GM18502 (cell line): ENCODE results near the gene CCDC142.
"Not testable (repeated sequence)": the region's sequence is repeated elsewhere in the genome, so short reads cannot be mapped to it uniquely, and the experiment has no call there.

Source experiments
- ATAC-seq: cut with Tn5 transposase; IDR thresholded peaks from one replicate; pipeline ENCODE4 v1.9.1; 2021; ENCODE audit warnings: mild to moderate bottlenecking; ENCODE audit not compliant: unreplicated experiment, poor library complexity

Gene CCDC142

DNA sequence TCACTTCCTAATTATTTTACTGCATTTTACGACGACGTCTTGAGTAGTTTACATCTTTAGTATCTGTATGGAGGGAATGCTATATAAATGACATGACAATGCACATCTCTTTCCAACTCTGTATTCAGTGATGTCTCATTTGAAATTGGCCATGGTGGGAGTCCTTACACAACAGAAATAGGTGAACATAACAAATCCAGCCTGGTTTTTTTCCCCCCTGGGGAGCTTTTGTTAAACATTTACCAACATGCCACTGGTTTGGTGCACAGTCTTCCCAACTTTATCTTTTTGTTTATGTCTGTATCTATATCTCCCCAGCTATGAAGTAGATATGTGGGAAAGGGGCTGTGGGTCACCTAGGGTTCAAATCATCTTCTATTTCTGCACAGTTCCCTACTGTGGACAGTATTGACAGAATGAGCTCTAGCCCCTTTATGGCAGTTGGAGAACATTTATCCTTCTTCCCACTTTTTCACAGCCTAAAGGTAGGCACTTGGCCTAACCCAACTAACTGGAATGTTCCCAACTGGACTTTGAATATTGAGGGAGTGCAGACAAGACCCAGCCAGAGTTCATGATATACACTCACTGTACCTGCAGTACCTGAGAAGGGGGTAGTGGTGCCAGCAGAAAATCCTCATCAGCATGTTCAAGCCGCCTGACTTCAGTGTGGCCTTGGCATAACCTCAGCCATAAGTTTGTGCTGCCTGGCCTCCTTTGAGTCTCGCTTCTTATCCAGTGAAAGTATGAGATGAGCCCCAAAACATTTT, 35.4 kb downstream of the CCDC142 start:
- ATAC-seq, result no peak

DNA sequence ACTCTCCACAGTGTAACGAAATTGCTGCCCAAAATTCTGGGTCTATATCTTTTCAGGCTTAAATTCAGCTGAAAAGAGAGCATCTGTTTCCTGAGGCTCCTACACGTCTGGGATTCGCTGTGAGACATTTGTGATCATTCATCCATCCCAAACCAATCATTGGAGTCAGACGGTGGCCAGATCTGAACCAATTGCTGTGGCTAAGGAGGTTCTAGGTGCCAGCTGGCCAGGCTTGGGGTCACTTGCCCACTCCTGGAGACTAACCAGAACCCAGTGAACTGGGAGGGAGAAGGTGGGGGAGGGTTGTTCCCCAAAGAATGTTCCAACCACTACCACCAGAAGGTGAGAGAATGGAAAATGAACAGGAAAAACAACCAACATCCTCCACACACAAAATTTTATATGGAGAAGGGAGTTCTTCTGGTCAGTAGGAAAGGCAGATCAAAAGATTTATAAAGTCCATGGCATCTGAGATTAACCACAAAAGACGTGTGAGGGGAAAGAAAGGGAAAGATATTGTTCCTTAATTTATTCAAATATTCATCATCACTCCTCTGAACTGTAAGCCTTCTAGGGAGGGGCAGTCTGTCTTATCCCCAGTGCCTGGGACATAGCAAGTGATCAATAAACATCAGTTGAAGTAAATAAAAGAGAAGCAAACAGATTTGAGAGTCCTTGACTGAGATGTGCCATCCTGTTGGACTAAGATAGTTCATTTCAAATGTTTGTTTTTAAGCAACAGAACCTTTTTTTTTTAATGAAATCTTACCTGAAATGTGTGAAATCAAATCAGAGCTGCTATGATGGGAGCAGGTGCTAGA, 38.1 kb downstream of the CCDC142 start:
- no peak for ATAC-seq

DNA sequence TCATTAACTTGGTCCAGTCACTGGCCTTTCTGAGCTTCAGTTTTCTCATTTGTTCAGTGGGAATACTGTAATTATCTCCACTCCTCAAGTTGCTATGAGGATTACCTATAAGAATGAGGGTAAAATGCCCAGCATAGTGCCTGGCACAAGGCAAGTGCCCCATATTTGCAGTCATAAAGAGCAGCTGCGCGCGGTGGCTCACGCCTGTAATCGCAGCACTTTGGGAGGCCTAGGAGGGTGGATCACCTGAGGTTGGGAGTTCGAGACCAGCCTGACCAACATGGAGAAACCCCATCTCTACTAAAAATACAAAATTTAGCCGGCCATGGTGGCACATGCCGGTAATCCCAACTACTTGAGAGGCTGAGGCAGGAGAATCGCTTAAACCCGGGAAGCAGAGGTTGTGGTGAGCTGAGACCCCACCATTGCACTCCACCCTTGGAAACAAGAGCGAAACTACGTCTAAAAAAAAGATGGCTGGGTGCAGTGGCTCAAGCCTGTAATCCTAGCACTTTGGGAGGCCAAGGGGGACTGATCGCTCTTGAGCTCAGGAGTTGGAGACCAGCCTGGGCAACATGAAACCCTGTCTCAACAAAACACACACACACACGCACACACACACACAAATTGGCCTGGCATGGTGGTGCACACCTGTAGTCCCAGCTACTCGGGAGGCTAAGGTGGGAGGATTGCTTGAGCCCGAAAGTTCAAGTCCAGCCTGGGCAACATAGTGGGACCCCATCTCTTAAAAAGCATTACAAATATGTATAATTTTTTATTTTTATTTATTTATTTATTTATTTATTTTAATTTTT, 40.1 kb downstream of the CCDC142 start:
- not testable (repeated sequence) for ATAC-seq

DNA sequence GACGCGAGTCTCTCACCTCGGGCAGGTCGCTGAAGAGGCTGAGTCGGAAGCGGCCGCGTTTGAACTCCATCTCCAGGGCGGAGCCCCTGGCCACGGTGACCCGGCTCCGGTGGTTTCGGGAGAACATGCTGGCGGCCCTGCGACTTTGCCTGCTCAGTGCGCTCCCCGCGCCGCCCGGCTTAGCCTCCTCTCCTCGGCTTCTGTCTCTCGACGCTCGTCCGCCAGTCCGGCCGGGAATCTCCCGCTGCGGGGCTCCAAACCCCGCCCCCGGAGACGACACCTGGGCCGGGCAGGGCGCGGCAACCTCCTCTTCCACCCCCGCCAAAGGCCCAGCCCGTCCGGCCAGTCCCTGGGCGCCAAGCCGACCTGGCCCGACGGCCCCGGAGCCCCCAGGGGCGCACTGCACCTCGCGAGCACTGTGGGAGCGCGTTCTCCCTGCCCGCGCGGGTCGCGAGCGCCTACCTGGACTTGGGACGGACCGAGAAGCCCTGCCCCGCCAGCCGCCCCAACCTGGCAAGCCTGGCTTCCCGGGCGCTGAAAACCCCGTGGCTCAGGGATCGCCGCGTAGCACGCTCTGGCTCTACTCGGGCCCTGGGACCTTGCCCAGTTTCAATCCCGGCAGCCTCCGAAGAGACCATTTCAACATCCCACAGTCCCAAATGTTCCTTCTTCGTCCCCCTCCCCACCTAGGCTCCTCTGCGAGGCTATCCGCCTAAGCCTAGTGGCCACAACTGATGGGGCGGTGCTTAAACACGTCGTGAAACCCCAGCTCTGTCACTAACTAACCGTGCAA, 40.9 kb downstream of the CCDC142 start, which contains the start of gene RTKN:
Gene RTKN (minus strand): TSS at position 248 of the 793 bp plus-strand sequence. CDS start 121 bp downstream, at position 127.
- ATAC-seq, result no peak

DNA sequence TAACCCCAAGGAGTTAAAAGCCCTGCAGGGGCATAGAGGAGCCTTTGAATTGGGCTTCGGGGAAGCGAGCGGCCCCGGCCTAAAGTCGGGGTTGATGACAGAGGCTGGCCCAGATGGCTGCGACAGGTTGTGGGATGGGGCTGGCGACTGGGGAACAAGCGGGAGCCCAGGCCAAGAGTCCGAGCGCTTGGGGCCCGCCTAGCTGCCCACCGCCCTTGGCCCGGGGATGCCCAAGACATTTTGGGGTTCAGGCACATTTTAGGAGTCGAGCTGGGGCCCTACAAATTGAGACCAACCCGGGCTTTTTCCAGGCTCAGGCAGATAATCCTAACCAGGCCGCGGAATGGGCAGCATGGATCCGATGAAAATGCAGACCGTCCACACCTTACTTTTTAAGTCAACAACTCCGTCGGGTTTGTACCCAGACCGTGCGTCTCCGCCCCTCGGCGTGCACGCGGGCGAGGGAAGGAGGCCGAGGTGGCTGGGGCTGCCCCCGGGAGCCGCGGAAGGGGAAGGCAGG, 41.6 kb downstream of the CCDC142 start:
- ATAC-seq, result no peak

DNA sequence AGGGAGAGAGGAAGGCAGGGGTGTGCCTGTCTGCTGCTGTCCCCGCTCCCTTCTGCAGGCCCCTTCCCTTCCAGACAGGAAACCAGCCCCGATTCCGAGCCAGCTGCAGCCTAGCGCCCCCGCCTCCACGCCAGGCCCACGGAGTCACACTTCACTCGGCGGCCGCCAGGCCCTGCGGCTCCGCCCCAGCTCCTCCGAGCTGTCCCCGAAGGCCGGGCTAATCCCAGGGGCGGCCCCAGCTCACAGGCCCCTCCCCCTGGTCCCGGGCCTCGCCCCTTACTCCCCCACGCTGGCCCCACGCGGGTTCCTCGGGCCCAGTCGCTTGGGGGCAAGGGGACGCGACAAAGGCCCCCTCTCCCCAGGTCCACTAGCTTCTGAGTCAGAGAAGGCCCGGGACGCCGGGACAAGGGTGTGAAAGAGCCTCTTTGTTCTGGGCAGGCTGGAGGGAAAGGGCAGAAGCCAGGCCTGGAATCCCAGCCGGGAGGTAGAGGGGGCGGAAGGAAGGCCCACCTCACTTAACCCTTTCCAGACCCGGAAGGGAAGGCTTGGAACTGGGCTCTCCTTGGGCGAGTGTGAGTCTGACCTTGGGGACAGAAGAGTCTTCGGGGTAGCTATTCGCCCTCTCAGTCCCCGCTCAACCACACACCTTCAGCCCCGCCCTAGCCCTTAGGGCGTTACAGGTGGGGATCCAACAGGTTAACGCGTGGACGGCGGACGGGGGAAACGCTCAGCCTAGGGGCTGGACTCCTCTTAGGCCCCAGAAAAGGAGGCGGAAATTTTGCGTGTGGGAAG, 42.2 kb downstream of the CCDC142 start:
- peak; percentile 82 for ATAC-seq

DNA sequence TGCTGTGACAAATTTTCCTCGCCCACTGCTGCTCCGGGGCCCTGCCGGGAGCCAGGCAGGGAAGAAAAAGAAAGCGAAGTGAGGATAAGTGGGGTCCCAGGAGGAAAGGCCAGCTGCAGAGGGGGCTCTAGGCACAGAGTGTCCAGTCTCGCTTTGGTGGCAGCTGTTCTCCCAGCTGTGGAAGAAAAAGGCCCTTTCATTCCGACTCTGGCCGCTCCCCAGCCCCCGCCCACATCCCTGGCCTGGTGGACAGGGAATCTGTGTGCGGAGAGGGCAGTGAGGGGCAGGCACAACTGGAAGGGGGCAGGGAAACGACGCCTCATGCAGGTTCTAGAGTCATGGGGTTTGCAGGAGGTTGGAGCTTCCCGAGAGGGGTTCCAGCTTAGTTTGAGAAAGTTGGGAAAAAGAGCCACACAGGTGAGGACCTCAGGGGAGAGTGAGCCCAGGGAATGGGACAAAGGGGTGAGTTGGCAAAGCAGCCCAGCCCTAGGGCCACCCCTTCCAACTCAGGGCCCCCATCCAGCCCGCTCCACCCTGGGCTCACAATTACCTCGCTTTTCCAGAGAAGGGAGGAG, 42.9 kb downstream of the CCDC142 start:
- no peak for ATAC-seq

DNA sequence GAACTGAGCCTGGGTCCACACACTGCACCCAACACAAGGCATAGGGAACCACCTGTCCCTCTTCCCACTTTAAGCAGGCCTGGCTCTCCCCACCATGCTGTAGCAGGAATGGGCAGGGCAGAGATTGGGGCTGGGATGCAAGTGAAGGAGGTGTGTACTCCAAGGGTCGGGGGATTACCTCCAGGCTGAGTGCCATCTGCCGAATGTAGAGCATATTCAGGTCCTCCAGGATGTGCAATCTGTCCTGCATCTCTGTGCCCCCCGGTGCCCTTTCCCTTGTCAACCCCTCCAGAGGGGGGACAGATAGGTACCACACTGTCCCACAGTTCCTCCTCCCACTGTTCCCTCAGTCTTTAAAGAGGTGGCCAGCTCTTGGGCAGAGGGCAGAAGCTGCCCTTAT, 43.4 kb downstream of the CCDC142 start:
- no peak for ATAC-seq

DNA sequence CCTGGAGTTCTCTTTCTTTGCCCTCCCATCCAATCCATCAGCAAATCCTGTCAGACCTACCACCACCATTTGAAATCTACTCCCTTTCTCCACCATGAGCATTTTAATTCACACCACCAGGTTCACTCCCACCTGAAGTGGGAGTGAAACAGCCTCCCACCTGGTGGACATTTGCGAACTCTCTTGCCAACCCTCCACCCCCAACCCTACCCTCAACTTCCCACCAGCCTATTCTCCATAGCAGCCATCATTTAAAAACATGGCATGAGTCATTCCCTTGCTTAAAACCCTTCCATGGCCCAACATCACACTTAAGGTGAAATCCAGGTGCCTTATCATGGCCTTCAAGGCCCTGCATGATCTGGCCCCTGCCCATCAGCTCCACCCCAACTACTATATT, 44.5 kb downstream of the CCDC142 start:
- no peak for ATAC-seq

DNA sequence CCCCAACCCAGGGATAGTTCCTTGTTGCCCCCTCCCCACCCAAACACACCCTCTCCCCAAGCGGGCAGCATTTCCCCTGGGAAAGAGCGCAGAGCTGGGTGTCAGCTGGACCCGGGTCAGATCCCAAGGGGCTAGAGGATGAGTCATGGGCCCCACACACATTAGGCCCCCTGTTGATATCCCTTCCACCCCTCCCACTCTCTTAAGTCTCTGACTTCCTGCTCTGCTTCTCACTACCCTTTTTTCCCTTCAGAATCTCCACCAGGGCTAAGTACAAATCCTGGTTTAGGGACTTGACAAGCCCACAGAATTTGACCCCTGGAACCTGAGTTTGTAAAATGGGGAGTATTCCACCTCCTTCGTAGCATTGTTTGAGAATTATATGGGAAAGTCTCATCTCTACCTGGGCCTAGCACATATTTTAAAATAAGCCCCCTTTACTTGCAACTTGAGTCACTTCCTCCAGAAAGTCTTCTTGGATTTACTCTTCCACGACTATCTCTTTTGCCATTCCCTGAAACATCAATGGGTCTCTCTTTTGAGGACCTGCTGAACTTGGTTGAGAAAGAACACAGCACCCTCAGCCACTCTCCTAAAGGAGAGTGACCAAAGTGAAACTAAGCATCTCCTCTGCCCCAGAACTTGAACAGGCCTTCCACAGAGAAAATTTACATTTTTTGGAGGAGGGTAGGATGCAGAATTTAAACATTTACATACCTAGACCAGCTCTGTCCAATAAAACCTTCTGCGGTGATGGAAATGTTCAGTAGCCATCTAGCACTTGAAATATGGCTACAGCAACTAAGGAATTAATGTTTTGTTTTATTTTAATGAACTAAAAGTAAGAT, 45.7 kb downstream of the CCDC142 start:
- no peak for ATAC-seq

DNA sequence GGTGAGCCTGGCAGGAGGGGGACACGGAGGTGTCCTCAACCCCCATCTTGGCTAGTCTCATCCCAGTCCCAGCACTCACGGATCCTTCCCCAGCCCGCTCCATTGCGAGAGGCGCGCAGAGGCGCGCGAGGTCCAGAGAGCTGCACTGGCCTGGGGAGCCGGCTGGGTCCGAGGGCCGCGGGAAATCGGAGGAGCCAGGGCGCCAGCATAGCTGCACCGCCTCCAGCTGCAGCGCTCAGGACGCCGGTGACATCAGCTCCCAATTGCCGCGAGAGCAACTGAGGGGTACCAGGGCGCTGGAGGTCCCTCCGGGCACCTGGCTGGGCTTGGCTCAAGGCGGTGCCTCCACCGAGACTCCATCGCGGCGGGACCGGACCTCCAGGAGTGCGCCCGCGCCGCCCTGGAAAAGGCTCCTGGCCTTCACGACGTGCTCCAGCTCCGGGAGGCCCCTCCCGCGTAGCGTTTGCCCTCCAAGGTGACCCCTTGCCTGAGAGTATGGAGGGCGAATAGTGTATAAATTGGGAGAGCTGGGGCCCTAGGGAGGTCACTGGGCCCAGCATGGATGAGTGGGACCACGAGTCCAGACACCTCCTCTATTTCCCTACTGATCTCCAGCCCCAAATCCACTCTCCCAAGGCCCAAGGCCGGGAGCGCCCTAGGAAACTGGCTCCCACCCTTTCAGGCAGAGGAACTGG, 46.5 kb downstream of the CCDC142 start:
- ATAC-seq, result no peak

DNA sequence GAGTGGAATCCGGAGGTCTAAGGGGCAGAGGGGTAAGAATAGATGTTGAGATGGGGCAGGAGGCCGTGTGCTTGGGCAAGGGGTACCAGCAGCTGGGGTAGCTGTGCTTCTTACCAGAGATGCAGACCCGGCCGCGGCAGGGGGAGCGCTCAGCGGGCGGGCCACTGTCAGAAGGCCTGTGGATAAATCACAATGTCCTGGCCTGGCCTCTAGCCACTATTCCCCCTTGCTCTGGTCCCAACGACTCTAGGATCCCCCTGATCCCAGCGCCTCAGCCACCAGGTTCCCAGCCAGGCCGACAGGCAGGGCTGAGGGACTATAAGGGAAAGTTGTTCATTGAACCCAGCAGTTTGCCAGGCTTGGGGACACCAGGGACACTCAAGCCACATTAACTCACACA, 52.3 kb downstream of the CCDC142 start:
- no peak for ATAC-seq

DNA sequence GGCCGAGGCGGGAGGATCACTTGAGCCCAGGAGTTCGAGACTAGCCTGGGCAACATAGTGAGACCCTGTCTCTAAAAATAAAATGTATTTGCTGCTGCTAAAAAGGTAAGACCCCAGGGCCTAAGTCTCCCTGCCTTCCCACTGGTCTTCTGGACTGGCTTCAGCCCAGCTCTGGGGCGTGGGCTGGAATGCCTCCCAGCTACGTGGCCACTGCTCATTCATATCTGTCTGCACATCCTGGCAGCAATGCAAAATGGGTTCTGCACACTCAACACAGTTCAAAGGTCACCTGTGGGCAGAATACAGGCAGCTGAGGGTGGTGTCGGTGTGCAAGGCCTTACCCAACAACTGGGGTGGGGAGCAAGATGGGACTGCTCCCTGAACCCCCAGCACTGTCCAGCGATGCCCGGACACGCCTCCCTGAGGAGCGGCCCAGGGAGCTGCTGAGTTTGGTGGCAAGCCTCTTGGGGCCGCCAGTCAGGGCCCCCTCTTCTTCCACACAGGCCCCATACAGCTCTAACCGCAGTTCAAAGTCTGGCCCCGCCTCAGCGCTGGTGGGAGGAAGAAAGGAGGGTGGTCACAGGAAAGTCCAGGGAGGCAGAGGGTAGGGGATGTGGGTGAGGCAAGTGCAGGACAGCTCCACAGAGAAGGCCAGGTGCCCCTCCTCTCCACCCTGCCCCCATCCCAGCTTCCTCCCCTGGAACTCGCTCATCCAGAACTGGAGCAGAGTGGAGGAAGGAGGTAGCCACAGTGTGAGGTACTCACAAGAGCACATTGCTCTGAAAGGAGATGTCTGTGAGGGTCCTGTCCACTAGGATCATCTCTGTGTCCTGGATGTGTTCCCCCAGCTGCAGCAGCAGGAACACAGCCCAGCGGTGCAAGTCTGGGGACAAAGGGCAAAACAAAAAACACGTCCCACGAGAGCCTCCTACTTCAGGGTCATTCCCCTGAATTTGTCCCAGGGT, 53.0 kb downstream of the CCDC142 start:
- no peak for ATAC-seq

DNA sequence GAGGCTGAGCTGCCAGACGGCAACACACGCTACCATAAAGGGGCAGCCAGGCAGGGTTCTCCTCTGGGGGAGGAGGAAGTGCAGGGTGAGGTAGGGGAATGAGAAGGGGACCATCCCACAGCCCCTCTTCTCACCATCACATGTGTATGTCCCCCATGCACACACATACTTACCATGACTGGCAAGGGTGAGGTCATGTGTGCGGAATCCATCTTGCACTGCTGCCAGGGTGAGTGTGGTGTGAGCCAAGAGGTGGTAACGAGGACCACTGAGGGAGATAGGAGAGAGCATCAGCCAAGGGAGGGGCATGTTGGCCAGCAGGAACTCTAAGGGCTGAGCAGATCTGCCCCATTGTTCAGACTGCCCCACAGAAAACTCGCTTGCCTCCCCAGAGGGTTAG, 54.1 kb downstream of the CCDC142 start:
- no peak for ATAC-seq

DNA sequence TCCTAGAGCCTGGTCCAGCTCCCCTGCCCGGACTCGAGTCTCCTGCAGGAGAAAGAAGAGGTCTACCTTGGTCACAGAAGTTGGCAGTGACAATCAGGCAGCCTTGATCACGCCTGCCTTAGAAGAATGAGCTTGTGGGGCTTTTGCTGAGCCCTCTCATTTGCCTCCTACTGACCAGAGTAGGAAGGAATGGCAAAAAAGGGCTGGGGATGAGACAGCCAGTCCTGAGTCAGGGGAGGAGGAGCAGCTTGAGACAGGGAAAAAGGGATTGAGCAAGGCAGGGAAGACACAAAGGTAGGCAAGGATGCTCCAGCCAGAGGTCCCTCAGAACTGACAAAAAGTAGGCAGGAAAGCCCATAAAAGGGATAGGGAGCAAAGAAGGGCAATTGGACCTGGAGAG, 55.2 kb downstream of the CCDC142 start:
- ATAC-seq, result no peak

DNA sequence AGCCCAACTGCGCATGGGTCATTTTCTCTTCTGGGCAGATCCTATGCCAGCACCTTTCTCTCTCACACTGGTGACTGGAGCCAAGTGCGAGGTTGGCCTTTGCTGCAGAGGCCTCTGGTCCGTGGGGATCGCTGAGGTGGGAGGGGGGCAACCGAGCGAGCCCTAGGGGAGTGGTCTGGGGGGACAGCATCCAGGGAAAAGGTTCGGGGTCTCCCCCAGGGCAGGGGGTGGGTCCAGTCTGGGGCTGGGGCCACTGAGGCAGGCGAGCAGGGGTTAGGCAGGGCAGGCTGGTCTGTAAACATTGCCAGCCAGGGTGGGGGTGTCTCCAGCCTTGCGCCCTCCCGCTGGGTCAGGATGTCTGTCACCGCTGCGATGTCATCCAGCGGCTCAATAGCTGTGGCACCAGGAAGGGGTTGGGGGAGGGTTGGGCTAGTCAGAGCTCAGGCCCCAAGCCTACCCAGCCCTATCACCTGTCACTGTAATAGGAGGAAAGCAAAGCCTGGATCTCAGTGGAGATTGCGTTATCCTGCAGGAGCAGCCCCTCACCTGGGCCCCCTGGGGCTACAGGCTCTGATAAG, 56.5 kb downstream of the CCDC142 start:
- no peak for ATAC-seq
